Subcutaneous adipose tissue (tissue), 4 donors: ENCODE measurements around the gene EVC2. TPM values are rescaled to one million over a fixed set of nuclear protein-coding genes. Genes with fewer than 3 reads are reported as not detected.

ENCODE experiments used
- total RNA-seq, 4 donors: library from RNA; depleted of rRNA; stranded (reverse); fragments of >200 nt; gene quantifications; one replicate each; pipeline ENCODE4 v1.1.0, GENCODE V29; 2016
- TF ChIP-seq, protein P1 (sequence below): fragments of 450-650 bp; IDR thresholded peaks from one replicate; pipeline ENCODE4 v1.5.1; 2016; ENCODE audit warnings: low read depth, mild to moderate bottlenecking, control low read depth, antibody characterized with exemption, moderate library complexity

Gene EVC2
- total RNA-seq, 4 donors from 2014 or later, result 8.2 to 23.1 (median 13.7) TPM

DNA sequence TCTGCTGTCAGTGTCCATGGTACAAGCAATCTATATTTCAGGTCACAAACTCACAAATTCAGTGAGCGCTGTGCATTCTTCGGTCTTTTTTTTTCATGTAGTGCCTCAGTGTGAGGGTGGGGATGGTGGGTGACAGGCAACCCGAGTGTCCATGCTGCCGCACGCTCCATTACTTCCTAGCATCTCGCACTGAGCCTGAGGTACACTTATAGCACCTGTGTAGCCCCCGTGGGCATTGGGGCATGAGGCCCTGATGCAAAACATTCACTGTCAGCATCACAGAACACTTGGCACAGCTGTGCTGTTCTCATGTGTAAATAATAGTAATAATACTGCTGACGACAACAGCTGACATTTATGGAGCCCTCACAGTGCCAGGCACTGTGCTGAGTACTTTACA is 31.6 kb downstream of the EVC2 start:
- TF ChIP-seq, protein P1, sequence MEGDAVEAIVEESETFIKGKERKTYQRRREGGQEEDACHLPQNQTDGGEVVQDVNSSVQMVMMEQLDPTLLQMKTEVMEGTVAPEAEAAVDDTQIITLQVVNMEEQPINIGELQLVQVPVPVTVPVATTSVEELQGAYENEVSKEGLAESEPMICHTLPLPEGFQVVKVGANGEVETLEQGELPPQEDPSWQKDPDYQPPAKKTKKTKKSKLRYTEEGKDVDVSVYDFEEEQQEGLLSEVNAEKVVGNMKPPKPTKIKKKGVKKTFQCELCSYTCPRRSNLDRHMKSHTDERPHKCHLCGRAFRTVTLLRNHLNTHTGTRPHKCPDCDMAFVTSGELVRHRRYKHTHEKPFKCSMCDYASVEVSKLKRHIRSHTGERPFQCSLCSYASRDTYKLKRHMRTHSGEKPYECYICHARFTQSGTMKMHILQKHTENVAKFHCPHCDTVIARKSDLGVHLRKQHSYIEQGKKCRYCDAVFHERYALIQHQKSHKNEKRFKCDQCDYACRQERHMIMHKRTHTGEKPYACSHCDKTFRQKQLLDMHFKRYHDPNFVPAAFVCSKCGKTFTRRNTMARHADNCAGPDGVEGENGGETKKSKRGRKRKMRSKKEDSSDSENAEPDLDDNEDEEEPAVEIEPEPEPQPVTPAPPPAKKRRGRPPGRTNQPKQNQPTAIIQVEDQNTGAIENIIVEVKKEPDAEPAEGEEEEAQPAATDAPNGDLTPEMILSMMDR, result no peak

DNA sequence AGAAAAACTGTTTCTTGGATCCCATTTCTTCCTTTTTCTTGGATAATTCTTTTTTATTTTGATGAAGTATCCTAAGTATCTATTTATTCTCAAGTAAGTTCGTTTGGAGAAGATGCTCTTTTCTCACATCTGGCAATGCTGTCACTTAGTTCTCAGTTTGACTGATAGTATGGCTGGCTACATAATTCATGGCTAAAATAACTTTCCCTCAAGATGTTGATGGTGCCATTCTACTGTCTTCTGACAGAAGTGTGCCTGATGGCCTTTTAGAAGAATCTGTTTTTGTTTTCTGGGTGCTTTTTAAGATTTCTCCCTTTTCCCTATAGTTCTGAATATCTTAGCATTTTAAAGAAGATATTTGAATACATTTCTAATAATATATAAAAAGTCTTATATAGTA is 41.6 kb downstream of the EVC2 start:
- TF ChIP-seq, protein P1, result no peak

DNA sequence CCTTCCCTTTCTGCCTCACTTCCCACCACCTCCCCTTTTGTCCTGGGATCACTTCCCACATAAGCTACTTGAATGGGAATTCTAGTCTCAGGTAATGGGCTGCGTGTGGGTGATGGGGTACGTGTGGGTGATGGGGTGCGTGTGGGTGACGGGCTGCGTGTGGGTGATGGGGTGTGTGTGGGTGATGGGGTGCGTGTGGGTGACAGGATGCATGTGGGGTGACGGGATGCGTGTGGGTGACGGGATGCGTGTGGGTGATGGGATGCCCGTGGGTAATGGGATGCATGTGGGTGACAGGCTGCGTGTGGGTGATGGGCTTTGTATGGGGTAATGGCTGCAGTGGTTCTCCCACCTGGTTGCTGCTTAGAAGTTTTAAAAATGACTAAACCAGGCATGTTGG is 43.6 kb downstream of the EVC2 start:
- TF ChIP-seq, protein P1, result no peak

DNA sequence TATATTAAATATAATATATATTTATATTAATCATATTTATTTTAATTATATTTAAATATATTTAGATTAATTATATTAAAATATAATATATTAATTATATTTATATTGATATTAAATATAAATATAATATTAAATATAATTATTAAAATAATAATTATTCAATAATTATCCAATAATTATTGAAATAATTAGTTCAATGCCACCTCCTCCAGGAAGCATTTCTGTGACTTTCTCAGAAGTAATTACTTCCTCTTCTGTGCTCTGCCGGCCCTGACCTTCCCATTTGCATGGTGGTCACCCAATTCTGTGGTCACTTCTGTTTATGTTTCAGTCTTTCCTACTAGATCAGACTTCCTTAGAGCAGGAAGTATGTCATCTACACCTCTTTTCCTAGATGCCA is 45.8 kb downstream of the EVC2 start:
- TF ChIP-seq, protein P1, result no peak

DNA sequence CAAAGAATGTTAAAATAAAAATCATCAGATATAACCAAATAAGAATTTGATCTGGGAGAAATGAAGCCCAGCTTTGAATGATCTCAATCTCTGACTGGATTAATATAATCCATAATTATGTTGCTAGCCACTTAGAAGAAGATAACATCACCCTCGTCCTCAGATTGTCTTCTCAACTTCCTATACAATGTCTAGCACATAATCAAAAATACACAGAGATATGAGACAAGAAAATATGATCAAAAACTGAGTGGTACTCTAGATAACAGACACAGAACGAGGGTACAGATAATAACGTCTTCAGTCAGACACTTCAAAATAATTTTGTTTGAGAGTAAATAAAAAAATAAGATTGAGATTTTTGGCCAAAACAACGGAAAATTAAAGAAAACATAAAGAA is 47.1 kb downstream of the EVC2 start:
- TF ChIP-seq, protein P1, result no peak

DNA sequence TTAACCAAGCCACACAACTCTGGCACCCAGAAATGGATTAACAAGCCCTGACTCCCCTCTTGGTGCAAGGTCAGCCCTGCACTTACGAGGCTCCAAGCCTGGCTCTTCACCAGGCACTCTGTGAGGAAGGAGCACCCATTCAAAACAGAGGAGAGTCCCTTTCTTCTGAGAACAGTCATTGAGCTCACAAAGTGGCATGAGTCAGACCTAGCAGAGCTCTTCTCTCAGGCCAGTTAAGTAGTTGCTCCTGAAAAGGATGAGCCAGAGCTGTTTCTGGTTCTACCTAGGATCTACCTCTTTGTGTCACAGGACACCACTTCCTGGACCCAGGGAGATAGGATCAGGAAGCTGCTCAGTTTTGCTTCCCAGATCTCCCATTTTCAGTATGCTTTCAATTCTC is 48.2 kb downstream of the EVC2 start:
- TF ChIP-seq, protein P1, result no peak

DNA sequence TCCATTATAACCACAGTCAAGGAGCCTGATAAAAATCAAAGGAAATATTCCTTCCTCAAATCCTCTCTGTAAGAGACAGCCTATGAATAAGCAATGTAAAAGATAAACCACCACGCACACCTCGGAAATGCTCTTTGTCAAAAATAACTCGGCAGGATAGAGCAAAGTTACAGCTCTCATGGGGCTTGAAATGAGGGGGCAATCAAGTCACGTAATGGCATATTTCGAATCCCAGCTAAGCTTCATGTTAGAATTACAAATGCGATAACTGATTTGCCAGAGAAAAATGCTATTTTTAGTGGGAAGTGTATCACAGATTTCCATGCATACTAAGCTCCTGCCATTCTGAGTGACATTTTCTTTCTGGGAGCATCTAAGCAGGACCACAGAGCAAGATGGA is 49.4 kb downstream of the EVC2 start:
- TF ChIP-seq, protein P1, result no peak
